HG03342 (cell line): ENCODE results near the gene KLRC3.
"Not testable (repeated sequence)": the region's sequence is repeated elsewhere in the genome, so short reads cannot be mapped to it uniquely, and the experiment has no call there.

Experiments
- ATAC-seq: cut with Tn5 transposase; IDR thresholded peaks from one replicate; pipeline ENCODE4 v1.9.1; 2021; ENCODE audit warnings: mild to moderate bottlenecking, moderate library complexity; ENCODE audit not compliant: unreplicated experiment

KLRC3 gene

GRCh38 chr12:10420334-10420733 lies at the start of gene KLRC3:
Gene KLRC3, minus strand, starts transcription at chr12:10420595. Its CDS starts 45 bp downstream, at chr12:10420550.
- not testable (repeated sequence) for ATAC-seq

DNA sequence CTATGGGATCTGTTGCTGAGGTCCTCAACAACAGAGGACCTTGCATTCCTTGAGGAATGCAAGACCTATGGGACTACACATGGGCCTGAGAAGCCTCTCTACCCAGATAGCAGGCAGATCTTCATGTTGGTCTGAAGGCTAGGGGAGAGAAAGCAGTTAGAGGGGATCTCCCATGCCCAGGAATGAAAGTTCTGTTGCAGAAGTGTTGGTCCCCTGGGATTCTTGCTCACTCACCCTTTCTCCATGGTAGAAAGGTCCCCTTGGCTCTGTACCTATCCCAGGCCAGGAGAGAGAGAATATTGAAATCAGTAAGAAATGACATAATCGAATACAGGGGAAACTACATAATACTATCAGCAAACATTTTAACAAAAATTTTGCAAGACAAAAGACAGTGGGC lies 49.3 kb upstream of the KLRC3 start:
- ATAC-seq, result no peak

DNA sequence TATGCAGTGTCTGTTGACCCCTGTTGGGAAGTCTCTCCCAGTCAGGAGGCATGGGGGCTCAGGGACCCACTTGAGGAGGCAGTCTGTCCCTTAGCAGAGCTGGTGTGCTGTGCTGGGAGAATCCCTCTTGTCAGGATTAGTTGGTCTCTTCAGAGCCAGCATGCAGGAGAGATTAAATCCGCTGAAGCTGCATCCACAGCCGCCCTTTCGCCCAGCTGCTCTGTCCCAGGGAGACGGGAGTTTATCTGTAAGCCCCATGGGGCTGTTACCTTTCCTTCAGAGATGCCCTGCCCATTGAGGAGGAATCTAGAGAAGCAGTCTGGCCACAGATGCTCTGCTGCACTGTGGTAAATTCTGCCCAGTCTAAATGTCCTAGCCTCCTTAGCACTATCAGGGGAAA lies 45.9 kb upstream of the KLRC3 start:
- no peak for ATAC-seq

GRCh38 chr12:10457760-10458159 lies 37.4 kb upstream of the KLRC3 start:
- no peak for ATAC-seq

DNA sequence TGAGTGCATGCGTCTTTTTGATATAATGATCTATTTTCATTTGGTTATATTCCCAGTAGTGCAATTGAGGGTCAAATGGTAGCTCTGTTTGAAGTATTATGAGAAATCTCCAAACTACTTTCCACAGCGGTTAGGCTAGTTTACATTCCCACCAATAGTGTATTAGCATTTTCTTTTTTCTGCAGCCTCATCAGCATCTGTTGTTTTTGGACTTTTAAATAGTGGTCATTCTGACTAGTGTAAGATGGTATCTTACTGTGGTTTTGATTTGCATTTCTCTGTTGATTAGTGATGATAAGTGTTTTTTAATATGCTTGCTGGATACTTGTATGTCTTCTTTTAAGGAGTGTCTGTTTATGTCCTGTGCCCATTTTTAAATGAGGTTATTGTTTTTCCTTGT lies 36.5 kb upstream of the KLRC3 start:
- no peak for ATAC-seq

GRCh38 chr12:10455766-10456165 lies 35.4 kb upstream of the KLRC3 start:
- no peak for ATAC-seq

- no peak for ATAC-seq
These were observed 34.1 kb upstream of the KLRC3 start for GRCh38 chr12:10454531-10454930.

- ATAC-seq, result no peak
These were observed 32.8 kb upstream of the KLRC3 start, which contains the start of gene KLRC1 for GRCh38 chr12:10453156-10453555. Gene KLRC1, minus strand, starts transcription at chr12:10453377. Its CDS starts 2,221 bp downstream, at chr12:10451156.

DNA sequence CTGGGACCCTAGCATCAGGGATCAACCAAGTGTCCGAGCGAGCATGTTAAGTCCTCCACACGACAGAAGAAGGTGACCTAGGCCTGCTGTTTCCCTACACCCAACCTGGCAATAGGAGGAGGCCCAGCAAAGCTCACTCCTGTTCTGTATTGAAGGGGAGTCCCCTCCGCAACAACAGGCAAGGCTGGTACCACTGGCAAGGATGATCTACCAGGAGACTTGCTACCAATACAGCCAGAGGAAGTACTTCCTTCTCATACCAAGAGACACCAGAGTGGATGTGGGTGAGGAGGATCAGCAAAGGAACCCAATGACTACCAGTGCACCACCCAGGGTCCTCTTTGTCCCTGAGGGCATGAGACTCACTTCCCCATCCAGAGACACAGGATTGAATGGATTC lies 27.8 kb upstream of the KLRC3 start:
- ATAC-seq, result no peak

DNA sequence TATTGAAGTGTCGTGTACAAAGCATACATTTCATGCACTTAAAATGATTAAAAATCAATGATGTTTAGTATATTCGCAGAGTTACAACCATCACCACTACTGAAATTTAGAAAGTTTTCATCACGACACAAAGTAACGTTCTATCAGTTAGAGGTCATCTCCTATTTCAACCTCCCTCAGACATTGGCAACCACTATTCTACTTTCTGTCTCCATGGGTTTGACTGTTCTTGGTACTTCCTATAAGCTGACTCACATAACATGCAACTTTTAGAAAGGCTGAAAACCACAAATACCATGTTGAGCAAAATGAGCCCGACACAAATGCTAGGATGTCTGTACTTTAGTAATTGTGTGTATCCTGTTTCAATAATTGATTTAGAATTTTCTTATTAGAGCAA lies 25.7 kb upstream of the KLRC3 start:
- ATAC-seq, result not testable (repeated sequence)

DNA sequence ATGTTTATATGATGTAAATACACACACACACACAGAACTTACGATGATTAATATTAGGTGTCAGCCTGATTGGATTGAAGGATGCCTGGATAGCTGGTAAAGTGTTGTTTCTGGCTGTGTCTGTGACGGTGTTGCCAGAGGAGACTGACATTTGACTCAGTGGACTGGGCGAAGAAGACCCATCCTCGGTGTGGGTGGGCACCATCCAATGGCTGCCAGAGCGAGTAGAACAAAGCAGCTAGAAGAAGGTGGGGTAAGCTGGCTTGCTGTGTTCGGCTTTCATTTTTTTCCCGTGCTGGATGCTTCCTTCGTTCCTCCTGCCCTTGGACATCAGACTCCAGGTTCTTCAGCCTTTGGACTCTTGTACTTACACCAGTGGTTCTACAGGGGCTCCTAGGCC lies 20.7 kb upstream of the KLRC3 start:
- ATAC-seq, result not testable (repeated sequence)

GRCh38 chr12:10439608-10440274 lies 19.3 kb upstream of the KLRC3 start:
- ATAC-seq, result not testable (repeated sequence)

GRCh38 chr12:10437601-10438000 lies 17.2 kb upstream of the KLRC3 start:
- ATAC-seq, result not testable (repeated sequence)

DNA sequence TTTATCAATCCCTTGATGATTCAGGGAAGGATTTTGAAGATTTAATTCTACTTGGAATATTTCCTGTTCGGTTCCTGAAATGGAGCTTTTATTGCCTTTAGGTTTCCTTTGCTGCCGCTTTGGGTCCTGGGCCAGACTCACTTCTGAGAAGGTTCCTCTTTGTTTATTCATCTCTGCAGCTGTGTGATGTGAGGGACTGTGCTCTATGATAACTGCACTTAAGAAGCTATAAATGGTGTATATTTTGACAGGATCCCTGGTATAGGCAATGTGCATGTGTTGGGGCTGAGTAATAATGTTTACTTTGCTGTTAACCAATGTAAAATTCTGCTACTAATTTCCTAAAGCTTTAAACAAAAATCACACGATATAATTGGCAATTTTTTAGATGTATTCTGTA lies 15.4 kb upstream of the KLRC3 start, which contains the start of gene KLRC2:
Gene KLRC2 (minus strand): TSS at position 195 of the 400 bp plus-strand sequence. CDS start 24 bp downstream, at position 171.
- ATAC-seq, result not testable (repeated sequence)

DNA sequence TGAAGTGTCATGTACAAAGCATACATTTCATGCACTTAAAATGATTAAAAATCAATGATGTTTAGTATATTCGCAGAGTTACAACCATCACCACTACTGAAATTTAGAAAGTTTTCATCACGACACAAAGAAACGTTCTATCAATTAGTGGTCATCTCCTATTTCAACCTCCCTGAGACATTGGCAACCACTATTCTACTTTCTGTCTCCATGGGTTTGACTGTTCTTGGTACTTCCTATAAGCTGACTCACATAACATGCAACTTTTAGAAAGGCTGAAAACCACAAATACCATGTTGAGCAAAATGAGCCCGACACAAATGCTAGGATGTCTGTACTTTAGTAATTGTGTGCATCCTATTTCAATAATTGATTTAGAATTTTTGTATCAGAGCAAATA lies 10.2 kb upstream of the KLRC3 start:
- not testable (repeated sequence) for ATAC-seq

GRCh38 chr12:10425938-10426337 lies 5.5 kb upstream of the KLRC3 start:
- not testable (repeated sequence) for ATAC-seq

GRCh38 chr12:10424260-10424899 lies 4.0 kb upstream of the KLRC3 start:
- ATAC-seq, result not testable (repeated sequence)

DNA sequence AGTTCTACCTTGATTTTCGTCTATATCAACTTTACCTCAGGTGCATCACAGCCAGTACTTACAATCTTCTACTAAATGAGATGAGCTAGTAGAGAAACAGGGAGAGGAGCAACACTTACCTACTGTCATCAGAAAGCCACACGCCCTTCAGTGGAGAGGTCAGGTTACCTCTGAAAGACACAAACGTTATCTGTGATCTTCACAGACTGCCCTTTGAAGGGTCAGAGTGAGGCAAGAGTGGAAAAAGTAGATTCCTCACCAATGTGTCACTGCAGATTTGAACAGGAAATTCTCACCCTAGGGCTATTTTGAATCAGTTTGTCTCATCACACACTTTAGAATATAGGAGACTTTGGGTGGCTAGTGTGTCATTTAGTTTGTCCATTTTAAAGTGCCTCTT lies 1.8 kb upstream of the KLRC3 start:
- not testable (repeated sequence) for ATAC-seq

GRCh38 chr12:10409392-10409791 lies 11.0 kb downstream of the KLRC3 start, which contains the start of gene KLRC4:
Gene KLRC4, minus strand, starts transcription at chr12:10409757. Its CDS starts 182 bp downstream, at chr12:10409575.
- ATAC-seq, result no peak

GRCh38 chr12:10408842-10409241 lies 11.6 kb downstream of the KLRC3 start:
- no peak for ATAC-seq

DNA sequence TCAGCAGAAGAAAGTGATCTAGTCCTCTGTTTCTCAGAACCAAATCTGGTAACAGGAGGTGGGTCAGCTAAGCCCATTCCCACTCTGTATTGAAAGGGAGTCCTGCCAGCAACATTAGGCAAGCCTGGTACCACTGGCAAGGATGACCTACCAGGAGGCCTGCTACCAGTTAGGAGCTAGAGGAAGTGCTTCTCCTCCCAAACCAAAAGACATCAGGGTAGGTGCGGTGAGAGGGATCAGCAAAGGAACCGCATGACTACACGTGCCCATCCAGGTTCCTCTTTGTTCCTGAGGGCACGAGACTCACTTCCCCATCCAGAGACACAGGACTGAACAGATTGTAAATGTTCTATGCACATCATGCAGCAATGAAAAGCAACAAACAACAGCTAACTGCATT lies 13.7 kb downstream of the KLRC3 start:
- no peak for ATAC-seq

DNA sequence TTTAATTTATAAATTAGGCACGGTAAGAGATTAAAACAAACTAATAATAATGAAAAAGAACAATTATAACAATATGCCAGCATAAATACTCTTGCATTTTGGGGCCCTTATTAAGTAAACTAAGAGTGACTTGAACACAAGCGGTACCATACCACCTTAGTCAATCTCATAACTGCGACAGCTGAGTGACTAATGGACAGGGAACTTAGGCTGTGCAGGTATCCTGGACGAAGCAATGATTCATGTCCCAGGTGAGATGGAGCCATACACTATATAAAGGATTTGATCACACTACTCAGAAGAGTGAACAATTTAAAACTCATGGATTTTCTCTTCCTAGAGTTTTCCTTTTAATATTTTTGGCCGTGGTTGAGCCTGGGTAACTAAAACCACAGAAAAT lies 15.1 kb downstream of the KLRC3 start:
- ATAC-seq, result no peak
